ENCODE results near the gene BNIP5.

GRCh38 chr6:36360241-36361054 lies 23.8 kb upstream of the BNIP5 start:
- TF ChIP-seq CTCF (conservative IDR thresholded peaks at IDR 0.05; ENCODE audit: low read depth, low read length) (peak; percentile 85), EZH2 (IDR thresholded peaks at IDR 0.05; ENCODE audit: borderline replicate concordance, low read depth, low read length, poor library complexity, severe bottlenecking) (no peak)
